K562 (cell line): ENCODE measurements around the gene ZNF441. TPM values are rescaled to one million over a fixed set of nuclear protein-coding genes. Genes with fewer than 3 reads are reported as not detected.
A peak's percentile ranks its signal among the peaks of the same experiment; 100 is the strongest.

ENCODE experiments used
- BACH1 ChIP-seq: fragments of 200-800 bp; sonication (Bioruptor generic); IDR thresholded peaks from 2 replicates; pipeline ENCODE4 v1.6.1; 2016; ENCODE audit warnings: missing genetic modification characterization, missing compliant biosample characterization
- CEBPB ChIP-seq: fragments of 450-650 bp; IDR thresholded peaks from 2 replicates; pipeline ENCODE4 v1.6.1; 2016; ENCODE audit warnings: missing genetic modification characterization, missing compliant biosample characterization
- HNRNPH1 ChIP-seq: fragments of 200-400 bp; formaldehyde crosslinking; optimal IDR thresholded peaks from 2 replicates; pipeline ENCODE3; 2017; ENCODE audit warnings: low read depth, mild to moderate bottlenecking, low read length, moderate library complexity
- LARP7 ChIP-seq: fragments of 450-650 bp; IDR thresholded peaks from 2 replicates; pipeline ENCODE4 v1.6.1; 2016
- LCOR ChIP-seq: sonication (generic); formaldehyde crosslinking; IDR thresholded peaks from 2 replicates; pipeline ENCODE4 v1.8.0; 2022; ENCODE audit warnings: mild to moderate bottlenecking, missing genetic modification reagents
- NELFE ChIP-seq: IDR thresholded peaks from 2 replicates; pipeline ENCODE4 v1.6.1; 2011; ENCODE audit warnings: mild to moderate bottlenecking; ENCODE audit not compliant: insufficient read depth, insufficient read length
- NFE2 ChIP-seq: IDR thresholded peaks from 2 replicates; pipeline ENCODE4 v1.6.1; 2014; ENCODE audit warnings: antibody characterized with exemption, low read depth
- PCBP2 ChIP-seq: fragments of 200-400 bp; formaldehyde crosslinking; IDR thresholded peaks from 2 replicates; pipeline ENCODE4 v1.6.1; 2018; ENCODE audit warnings: low read length, low read depth, mild to moderate bottlenecking, moderate library complexity; ENCODE audit not compliant: poor library complexity, severe bottlenecking
- PKNOX1 ChIP-seq: fragments of 450-650 bp; IDR thresholded peaks from 2 replicates; pipeline ENCODE4 v1.6.1; 2016
- POLR3G ChIP-seq: IDR thresholded peaks from 2 replicates; pipeline ENCODE4 v1.6.1; 2011; ENCODE audit not compliant: insufficient read length, insufficient replicate concordance; ENCODE audit errors: extremely low read depth
- PURB ChIP-seq: sonication (generic); formaldehyde crosslinking; IDR thresholded peaks from 2 replicates; pipeline ENCODE4 v1.9.0; 2021; ENCODE audit warnings: low read depth, mild to moderate bottlenecking, missing genetic modification reagents
- SMAD3 ChIP-seq: fragments of 450-650 bp; formaldehyde crosslinking; conservative IDR thresholded peaks from 2 replicates; pipeline ENCODE4 v1.4.0; 2020; ENCODE audit warnings: mild to moderate bottlenecking
- TAF1 ChIP-seq: IDR thresholded peaks from 2 replicates; pipeline ENCODE4 v1.6.1; 2011; ENCODE audit warnings: mild to moderate bottlenecking, low read length, moderate library complexity; ENCODE audit not compliant: insufficient read depth, control insufficient read depth, severe bottlenecking; ENCODE audit errors: extremely low read depth
- WHSC1 ChIP-seq: IDR thresholded peaks from one replicate; pipeline ENCODE4 v1.6.1; 2012; ENCODE audit warnings: low read length, control low read depth, inconsistent platforms
- ZNF146 ChIP-seq: IDR thresholded peaks from one replicate; pipeline ENCODE4 v1.6.1; 2018; ENCODE audit warnings: missing compliant biosample characterization; ENCODE audit not compliant: unreplicated experiment
- ZNF311 ChIP-seq: fragments of 250-450 bp; sonication (Bioruptor Pico); IDR thresholded peaks from 2 replicates; pipeline ENCODE4 v1.4.0; 2020; ENCODE audit warnings: mild to moderate bottlenecking, moderate library complexity
- ZNF324 ChIP-seq: fragments of 250-450 bp; sonication (Bioruptor Pico); IDR thresholded peaks from 2 replicates; pipeline ENCODE4 v1.4.0; 2020; ENCODE audit warnings: mild to moderate bottlenecking
- ZNF57 ChIP-seq: fragments of 450-650 bp; formaldehyde crosslinking; IDR thresholded peaks from 2 replicates; pipeline ENCODE4 v1.4.0; 2020; ENCODE audit warnings: mild to moderate bottlenecking, moderate library complexity
- ZNF589 ChIP-seq: fragments of 200-800 bp; sonication (Bioruptor generic); IDR thresholded peaks from 2 replicates; pipeline ENCODE4 v1.6.1; 2016; ENCODE audit warnings: low read depth, missing genetic modification characterization, missing compliant biosample characterization
- polyA plus RNA-seq, 8 experiments: library from polyadenylated mRNA; depleted of rRNA in 4 of 8; stranded (reverse) in 5 of 8; unstranded in 3 of 8; fragments of >200 nt; fragmentation: Nextera tagmentation in 2 of 8; fragmentation: Illumina TruSeq in 1 of 8; extraction: Ambion mirVana in 2 of 8; extraction: Trizol in 1 of 8; gene quantifications; 2 replicates each; pipeline versions ENCODE4 v1.2.1 to v1.2.3, GENCODE V29; 2011 to 2014; ENCODE audit warnings: inconsistent platforms in 1 of 8, missing spikeins in 1 of 8
- total RNA-seq, 7 experiments: library from RNA; depleted of rRNA in 6 of 7; stranded (reverse); fragments of >200 nt in 6 of 7; fragmentation: Illumina TruSeq in 2 of 7; extraction: Trizol in 2 of 7; gene quantifications; 2 replicates each; pipeline versions ENCODE4 v1.2.1 to v1.2.3, GENCODE V29; 2011 to 2021; ENCODE audit warnings: low replicate concordance in 1 of 7
- TF ChIP-seq, protein P1 (sequence below): fragments of 250-450 bp; sonication (Bioruptor Pico); IDR thresholded peaks from 2 replicates; pipeline ENCODE4 v1.4.0; 2020; ENCODE audit warnings: mild to moderate bottlenecking, moderate library complexity
- TF ChIP-seq, protein P2 (sequence below): sonication (generic); formaldehyde crosslinking; IDR thresholded peaks from 2 replicates; pipeline ENCODE4 v1.8.1; 2023; ENCODE audit warnings: mild to moderate bottlenecking, missing genetic modification reagents
- TF ChIP-seq, protein P3 (sequence below): fragments of 450-650 bp; conservative IDR thresholded peaks from 2 replicates; pipeline ENCODE4 v1.6.1; 2016; ENCODE audit warnings: missing genetic modification characterization, low read depth, mild to moderate bottlenecking, missing compliant biosample characterization, moderate library complexity
- TF ChIP-seq, protein P4 (sequence below): fragments of 250-450 bp; sonication (Bioruptor Pico); IDR thresholded peaks from 2 replicates; pipeline ENCODE4 v1.8.0; 2022; ENCODE audit warnings: moderate library complexity, mild to moderate bottlenecking, inconsistent platforms

The ZNF441 gene
- total and polyA plus RNA-seq, 9 of the 15 experiments (the other 6 are each of a cell fraction or from before 2014, with no cell fraction given): 1.9 to 14.0 (median 7.8) TPM

- TF ChIP-seq, protein P1, sequence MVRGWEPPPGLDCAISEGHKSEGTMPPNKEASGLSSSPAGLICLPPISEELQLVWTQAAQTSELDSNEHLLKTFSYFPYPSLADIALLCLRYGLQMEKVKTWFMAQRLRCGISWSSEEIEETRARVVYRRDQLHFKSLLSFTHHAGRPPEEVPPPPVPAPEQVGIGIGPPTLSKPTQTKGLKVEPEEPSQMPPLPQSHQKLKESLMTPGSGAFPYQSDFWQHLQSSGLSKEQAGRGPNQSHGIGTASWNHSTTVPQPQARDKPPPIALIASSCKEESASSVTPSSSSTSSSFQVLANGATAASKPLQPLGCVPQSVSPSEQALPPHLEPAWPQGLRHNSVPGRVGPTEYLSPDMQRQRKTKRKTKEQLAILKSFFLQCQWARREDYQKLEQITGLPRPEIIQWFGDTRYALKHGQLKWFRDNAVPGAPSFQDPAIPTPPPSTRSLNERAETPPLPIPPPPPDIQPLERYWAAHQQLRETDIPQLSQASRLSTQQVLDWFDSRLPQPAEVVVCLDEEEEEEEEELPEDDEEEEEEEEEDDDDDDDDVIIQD (CRISPR knock-in tag): no peak
- TF ChIP-seq PCBP2 (no peak), CEBPB (no peak), HNRNPH1 (no peak), TAF1 (peak; percentile 94), SMAD3 (CRISPR knock-in tag) (no peak), PURB (CRISPR knock-in tag) (no peak), ZNF146 (CRISPR knock-in tag) (no peak), BACH1 (tag) (no peak), PKNOX1 (peak; percentile 99), NELFE (no peak), POLR3G (no peak), LARP7 (no peak), ZNF57 (no peak; the same call in 1 of the 2 replicates), WHSC1 (no peak), ZNF311 (CRISPR knock-in tag) (no peak), NFE2 (no peak), LCOR (CRISPR knock-in tag) (no peak), ZNF589 (CRISPR knock-in tag) (no peak), ZNF324 (CRISPR knock-in tag) (no peak)
- TF ChIP-seq, protein P2, sequence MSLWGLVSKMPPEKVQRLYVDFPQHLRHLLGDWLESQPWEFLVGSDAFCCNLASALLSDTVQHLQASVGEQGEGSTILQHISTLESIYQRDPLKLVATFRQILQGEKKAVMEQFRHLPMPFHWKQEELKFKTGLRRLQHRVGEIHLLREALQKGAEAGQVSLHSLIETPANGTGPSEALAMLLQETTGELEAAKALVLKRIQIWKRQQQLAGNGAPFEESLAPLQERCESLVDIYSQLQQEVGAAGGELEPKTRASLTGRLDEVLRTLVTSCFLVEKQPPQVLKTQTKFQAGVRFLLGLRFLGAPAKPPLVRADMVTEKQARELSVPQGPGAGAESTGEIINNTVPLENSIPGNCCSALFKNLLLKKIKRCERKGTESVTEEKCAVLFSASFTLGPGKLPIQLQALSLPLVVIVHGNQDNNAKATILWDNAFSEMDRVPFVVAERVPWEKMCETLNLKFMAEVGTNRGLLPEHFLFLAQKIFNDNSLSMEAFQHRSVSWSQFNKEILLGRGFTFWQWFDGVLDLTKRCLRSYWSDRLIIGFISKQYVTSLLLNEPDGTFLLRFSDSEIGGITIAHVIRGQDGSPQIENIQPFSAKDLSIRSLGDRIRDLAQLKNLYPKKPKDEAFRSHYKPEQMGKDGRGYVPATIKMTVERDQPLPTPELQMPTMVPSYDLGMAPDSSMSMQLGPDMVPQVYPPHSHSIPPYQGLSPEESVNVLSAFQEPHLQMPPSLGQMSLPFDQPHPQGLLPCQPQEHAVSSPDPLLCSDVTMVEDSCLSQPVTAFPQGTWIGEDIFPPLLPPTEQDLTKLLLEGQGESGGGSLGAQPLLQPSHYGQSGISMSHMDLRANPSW (CRISPR knock-in tag): no peak; the same call in 1 of the 2 replicates
- TF ChIP-seq, protein P3, sequence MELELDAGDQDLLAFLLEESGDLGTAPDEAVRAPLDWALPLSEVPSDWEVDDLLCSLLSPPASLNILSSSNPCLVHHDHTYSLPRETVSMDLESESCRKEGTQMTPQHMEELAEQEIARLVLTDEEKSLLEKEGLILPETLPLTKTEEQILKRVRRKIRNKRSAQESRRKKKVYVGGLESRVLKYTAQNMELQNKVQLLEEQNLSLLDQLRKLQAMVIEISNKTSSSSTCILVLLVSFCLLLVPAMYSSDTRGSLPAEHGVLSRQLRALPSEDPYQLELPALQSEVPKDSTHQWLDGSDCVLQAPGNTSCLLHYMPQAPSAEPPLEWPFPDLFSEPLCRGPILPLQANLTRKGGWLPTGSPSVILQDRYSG (tag): no peak
- TF ChIP-seq, protein P4, sequence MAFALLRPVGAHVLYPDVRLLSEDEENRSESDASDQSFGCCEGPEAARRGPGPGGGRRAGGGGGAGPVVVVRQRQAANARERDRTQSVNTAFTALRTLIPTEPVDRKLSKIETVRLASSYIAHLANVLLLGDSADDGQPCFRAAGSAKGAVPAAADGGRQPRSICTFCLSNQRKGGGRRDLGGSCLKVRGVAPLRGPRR (CRISPR knock-in tag): no peak
Observed at GRCh38 chr19:11814029-11814699, 47.4 kb downstream of the ZNF441 start, which contains the start of gene ZNF440 (continued).
